Effector memory CD4-positive, alpha-beta T cell (primary cell): ENCODE data around the gene FSTL4.

ENCODE experiments used
- DNase-seq, 3 donors: peaks; one replicate each; pipeline ENCODE4 v3.0.0-alpha.2; 2020
- H3K27ac ChIP-seq: 2 replicates; pipeline ENCODE4 v1.7.0; 2013; ENCODE audit warnings: mild to moderate bottlenecking, low read length, moderate library complexity; ENCODE audit not compliant: insufficient read depth, poor library complexity, severe bottlenecking
- H3K27me3 ChIP-seq: replicated peaks from 2 replicates; pipeline ENCODE4 v1.7.0; 2013; ENCODE audit warnings: mild to moderate bottlenecking, low read length; ENCODE audit not compliant: insufficient read depth, control insufficient read depth, poor library complexity, severe bottlenecking
- H3K36me3 ChIP-seq: 2 replicates; pipeline ENCODE4 v1.7.0; 2013; ENCODE audit warnings: mild to moderate bottlenecking, low read length, moderate library complexity; ENCODE audit not compliant: control insufficient read depth, insufficient read depth
- H3K4me1 ChIP-seq: 2 replicates; pipeline ENCODE4 v1.7.0; 2013; ENCODE audit warnings: low read length, mild to moderate bottlenecking; ENCODE audit not compliant: control insufficient read depth, insufficient read depth, poor library complexity, severe bottlenecking
- H3K4me3 ChIP-seq: 2 replicates; pipeline ENCODE4 v1.7.0; 2013; ENCODE audit warnings: low read length, low read depth, mild to moderate bottlenecking; ENCODE audit not compliant: insufficient read depth, poor library complexity, severe bottlenecking
- H3K9me3 ChIP-seq: 2 replicates; pipeline ENCODE4 v1.7.0; 2013; ENCODE audit warnings: mild to moderate bottlenecking, low read length, moderate library complexity; ENCODE audit not compliant: control insufficient read depth

The FSTL4 gene

DNA sequence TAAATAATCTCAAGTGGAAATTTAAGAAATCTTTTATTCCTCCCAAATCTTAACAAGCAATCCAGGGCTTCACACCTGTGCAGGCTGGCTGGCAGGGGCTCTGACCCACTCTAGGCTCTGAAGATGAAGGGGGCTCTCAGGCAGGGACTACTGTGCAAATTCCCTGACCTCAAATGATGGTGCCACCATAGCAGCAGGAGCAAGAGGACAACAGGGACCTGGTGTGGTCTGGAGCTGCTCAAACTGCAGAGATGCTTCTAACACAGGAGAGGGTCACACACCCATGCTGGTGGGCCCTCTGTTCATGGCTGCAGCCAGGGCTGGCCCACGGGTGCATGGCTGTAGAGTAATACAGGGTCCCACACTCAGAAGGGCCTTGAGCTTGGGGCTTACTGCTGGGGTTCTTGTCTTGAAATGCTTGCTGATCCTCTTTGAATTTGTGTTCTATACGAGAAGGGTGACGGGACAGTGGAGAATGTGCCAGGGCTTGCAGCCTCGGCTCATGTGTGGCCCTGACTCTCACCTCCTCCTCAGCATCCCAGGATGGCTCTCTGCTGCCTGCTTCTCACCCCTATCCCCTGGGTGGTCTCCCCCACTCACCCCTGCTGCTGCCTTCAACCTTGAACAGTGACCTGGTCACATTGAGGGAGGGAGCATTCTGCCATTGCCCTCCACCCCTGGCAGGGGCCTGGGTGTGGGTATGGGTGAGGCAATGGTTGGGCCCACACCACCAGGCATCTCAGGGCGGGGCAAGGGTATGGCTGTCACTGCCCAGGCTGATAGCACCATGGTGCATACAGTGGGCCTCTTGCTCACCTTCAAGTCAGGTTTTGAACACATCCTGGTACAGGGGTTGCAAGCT lies 191.7 kb downstream of the FSTL4 start:
- DNase-seq, result no peak
- Histone ChIP-seq H3K36me3 (no peaks in the 10 kb centered on the region), H3K4me1 (peaks cover 8% of the 10 kb centered on the region)

GRCh38 chr5:133415906-133416305 lies 196.4 kb downstream of the FSTL4 start:
- Histone ChIP-seq H3K36me3 (no peaks in the 10 kb centered on the region), H3K9me3 (no peaks in the 10 kb centered on the region), H3K4me1 (no peaks in the 10 kb centered on the region), H3K27ac (no peak overlapping the region), H3K4me3 (no peak overlapping the region), H3K27me3 (no peaks in the 10 kb centered on the region)
- no peak for DNase-seq

More for the DNA sequence above, 191.7 kb downstream of the FSTL4 start:
- Histone ChIP-seq H3K27me3 (no peaks in the 10 kb centered on the region), H3K9me3 (no peaks in the 10 kb centered on the region), H3K27ac (no peak overlapping the region), H3K4me3 (no peak overlapping the region)

- no peak overlapping the region for H3K27ac ChIP-seq
- DNase-seq, result no peak
- no peaks in the 10 kb centered on the region for H3K36me3 ChIP-seq
- no peaks in the 10 kb centered on the region for H3K9me3 ChIP-seq
- H3K27me3 ChIP-seq, result no peaks in the 10 kb centered on the region
- no peak overlapping the region for H3K4me3 ChIP-seq
- H3K4me1 ChIP-seq, result no peaks in the 10 kb centered on the region
Measured at GRCh38 chr5:133415506-133415905, 196.8 kb downstream of the FSTL4 start.

DNA sequence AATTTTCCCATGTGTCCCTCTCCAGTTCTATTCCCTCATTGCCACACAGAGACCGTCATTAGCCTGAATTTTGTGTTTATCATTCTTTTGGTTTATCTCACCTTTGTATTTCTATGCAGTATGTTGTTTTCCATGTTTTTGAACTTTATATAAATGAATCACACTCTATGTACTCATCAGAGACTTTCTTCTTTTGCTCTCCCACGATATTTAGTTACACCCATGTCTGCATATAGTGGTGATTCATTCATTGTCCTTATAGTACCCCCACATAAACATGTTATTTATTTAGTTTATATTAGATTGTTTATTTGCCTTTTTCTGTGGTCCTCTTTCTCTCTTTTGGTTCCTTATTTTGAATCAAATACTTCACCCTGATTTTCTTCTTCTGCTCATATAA lies 199.7 kb downstream of the FSTL4 start:
- no peak overlapping the region for H3K27ac ChIP-seq

GRCh38 chr5:133410335-133410828 lies 202.0 kb downstream of the FSTL4 start:
- DNase-seq, result no peak
- no peak overlapping the region for H3K4me3 ChIP-seq
- H3K4me1 ChIP-seq, result no peaks in the 10 kb centered on the region
- no peaks in the 10 kb centered on the region for H3K27me3 ChIP-seq
- no peaks in the 10 kb centered on the region for H3K9me3 ChIP-seq
- no peak overlapping the region for H3K27ac ChIP-seq
- no peaks in the 10 kb centered on the region for H3K36me3 ChIP-seq

More for the DNA sequence above, 199.7 kb downstream of the FSTL4 start:
- Histone ChIP-seq H3K9me3 (no peaks in the 10 kb centered on the region), H3K4me3 (no peak overlapping the region), H3K36me3 (no peaks in the 10 kb centered on the region), H3K27me3 (no peaks in the 10 kb centered on the region), H3K4me1 (no peaks in the 10 kb centered on the region)
- no peak for DNase-seq

DNA sequence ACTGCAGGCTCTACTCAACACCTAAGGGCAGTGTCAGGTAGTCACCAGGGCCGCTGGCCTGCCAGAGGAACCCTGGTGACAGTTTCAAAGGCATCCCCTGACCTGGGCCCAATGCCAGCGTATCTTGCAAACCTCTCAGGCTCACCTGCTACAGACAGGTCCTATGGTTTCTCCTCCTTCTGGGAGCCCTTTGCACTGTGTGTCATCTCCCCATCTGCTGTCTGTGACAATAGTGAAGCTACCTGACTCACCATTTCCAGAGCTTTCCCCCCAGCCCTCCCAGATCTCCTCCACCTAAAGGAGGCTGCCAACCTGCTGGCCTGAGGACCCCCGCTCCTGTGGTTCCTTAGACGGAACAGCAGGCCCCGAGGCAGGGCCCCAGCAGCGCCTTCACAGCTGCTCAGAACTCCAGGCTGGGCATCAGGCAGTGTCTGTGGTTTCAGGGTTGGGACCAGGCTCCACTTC lies 203.1 kb downstream of the FSTL4 start:
- DNase-seq, result no peak
- Histone ChIP-seq H3K4me1 (no peaks in the 10 kb centered on the region), H3K36me3 (no peaks in the 10 kb centered on the region), H3K4me3 (no peak overlapping the region), H3K27me3 (no peaks in the 10 kb centered on the region), H3K9me3 (no peaks in the 10 kb centered on the region), H3K27ac (no peak overlapping the region)

- DNase-seq, result no peak
- Histone ChIP-seq H3K27ac (no peak overlapping the region), H3K36me3 (no peaks in the 10 kb centered on the region), H3K4me1 (no peaks in the 10 kb centered on the region), H3K27me3 (no peaks in the 10 kb centered on the region), H3K4me3 (no peak overlapping the region), H3K9me3 (no peaks in the 10 kb centered on the region)
Measured at GRCh38 chr5:133408322-133408721, 204.0 kb downstream of the FSTL4 start.

DNA sequence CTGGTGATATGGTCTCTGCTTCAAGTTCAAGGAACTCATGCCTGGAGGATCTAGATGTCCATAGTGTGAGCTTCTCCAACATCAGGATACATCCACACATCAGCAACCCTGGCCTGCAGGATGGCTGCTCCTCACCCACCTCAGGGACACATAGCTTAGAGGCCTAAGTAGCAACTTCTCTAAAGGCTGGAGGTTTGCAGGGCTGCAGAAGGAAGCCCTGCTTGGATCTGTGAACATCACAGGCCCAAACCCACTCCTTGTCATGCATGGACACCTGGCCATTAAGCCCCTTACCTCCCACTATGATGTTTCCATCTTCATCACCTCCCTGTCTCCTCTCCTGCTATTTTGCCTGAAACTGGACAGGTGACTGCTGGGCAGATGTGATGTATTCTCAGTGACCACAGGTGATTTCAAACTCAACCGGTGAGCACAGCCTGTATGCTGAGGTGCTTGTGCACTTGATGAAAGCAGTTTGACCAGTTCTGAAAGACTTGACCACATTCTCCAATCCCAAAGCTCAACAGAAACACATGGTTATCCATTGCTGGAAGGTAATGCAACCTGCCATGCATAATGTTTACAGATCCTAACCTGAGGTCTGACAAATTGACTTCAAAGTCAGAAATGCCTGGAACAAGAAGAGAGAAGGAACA lies 205.2 kb downstream of the FSTL4 start:
- Histone ChIP-seq H3K4me1 (no peaks in the 10 kb centered on the region), H3K27ac (no peak overlapping the region), H3K9me3 (no peaks in the 10 kb centered on the region), H3K27me3 (no peaks in the 10 kb centered on the region), H3K4me3 (no peak overlapping the region), H3K36me3 (no peaks in the 10 kb centered on the region)
- DNase-seq, result no peak

GRCh38 chr5:133406208-133406976 lies 205.9 kb downstream of the FSTL4 start:
- H3K27me3 ChIP-seq, result no peaks in the 10 kb centered on the region
- no peak for DNase-seq
- H3K27ac ChIP-seq, result no peak overlapping the region
- H3K36me3 ChIP-seq, result no peaks in the 10 kb centered on the region
- H3K4me3 ChIP-seq, result no peak overlapping the region
- H3K4me1 ChIP-seq, result no peaks in the 10 kb centered on the region
- no peaks in the 10 kb centered on the region for H3K9me3 ChIP-seq
